GM21786 (cell line): ENCODE data around the gene HAND1.
A peak's percentile ranks its signal among the peaks of the same experiment; 100 is the strongest.

ENCODE experiments used
- ATAC-seq: cut with Tn5 transposase; IDR thresholded peaks from one replicate; pipeline ENCODE4 v1.9.1; 2021; ENCODE audit not compliant: unreplicated experiment

HAND1 gene

GRCh38 chr5:154461531-154461930, 16.5 kb downstream of the HAND1 start:
- no peak for ATAC-seq

DNA sequence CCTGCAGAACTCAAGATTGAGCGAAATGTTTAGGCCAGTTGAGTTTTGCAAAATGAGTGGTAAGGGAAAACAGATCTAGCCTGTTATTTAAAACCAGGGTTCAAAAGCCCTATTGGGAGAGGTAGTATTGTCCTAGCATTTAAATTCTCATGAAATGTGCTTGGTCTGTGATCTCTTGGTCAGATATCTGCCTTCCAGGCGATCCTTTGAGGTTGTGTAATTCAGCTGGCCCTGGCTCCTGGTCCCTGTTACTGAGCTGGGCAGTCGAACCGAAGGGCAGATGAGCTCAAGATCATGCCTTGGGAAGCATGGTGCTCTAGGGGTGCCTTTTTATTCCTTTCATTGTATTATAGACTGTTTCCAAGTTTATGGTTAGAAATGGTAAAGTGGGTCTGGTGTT, 17.9 kb downstream of the HAND1 start:
- no peak for ATAC-seq

DNA sequence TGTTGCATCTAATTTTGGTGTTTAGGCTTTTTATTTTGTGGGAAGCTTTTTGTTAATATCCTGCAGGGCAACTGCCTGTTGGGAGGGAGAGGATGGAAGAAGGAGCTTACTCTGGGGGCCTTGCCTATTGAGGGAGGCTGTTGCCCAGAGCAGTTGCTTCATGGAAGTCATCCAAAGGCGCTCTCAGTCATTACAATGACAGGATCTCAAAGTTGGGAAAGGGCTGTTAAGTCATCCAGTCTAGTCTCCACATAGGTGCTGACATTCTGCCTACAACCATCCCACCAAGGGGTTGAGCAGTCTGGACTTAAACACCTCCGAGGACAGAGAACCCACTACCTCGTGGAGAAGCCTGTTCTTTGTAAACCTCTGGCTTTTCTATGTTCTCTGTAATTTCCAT, 19.0 kb downstream of the HAND1 start:
- no peak for ATAC-seq

GRCh38 chr5:154456540-154456939, 21.5 kb downstream of the HAND1 start:
- no peak for ATAC-seq

GRCh38 chr5:154455585-154455984, 22.4 kb downstream of the HAND1 start:
- ATAC-seq: no peak

- ATAC-seq: no peak
Measured at GRCh38 chr5:154451957-154452356, 26.1 kb downstream of the HAND1 start.

DNA sequence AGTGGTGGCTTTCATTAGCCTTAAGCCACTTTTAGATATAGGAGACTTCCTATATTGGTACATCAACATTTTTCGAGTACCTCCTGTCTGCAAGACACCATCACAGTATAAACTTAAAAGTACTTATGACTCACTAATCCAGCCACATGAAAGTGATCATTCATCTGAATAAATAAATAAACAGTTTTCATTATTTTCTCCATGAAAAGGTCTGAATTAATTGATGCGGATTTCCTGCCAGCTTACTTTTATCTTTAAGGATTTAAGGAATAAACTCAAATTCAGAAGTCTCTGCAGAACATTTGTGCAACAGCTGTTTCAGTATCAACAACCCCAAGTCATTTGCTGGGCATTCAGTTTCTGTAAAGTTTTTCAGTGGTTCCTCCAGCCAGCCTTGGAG, 28.2 kb downstream of the HAND1 start:
- ATAC-seq: no peak

GRCh38 chr5:154447089-154447725, 30.8 kb downstream of the HAND1 start:
- no peak for ATAC-seq

GRCh38 chr5:154446195-154447088, 31.6 kb downstream of the HAND1 start:
- ATAC-seq: peak; percentile 9

- ATAC-seq: peak; percentile 91
Measured at GRCh38 chr5:154445422-154446194, 32.4 kb downstream of the HAND1 start, which contains the start of gene SAP30L. TSS of gene SAP30L (plus strand) at chr5:154445997. CDS start at chr5:154446605, 608 bp downstream.

- ATAC-seq: no peak
Measured at GRCh38 chr5:154444556-154445421, 33.2 kb downstream of the HAND1 start.

GRCh38 chr5:154442801-154443200, 35.2 kb downstream of the HAND1 start:
- no peak for ATAC-seq

DNA sequence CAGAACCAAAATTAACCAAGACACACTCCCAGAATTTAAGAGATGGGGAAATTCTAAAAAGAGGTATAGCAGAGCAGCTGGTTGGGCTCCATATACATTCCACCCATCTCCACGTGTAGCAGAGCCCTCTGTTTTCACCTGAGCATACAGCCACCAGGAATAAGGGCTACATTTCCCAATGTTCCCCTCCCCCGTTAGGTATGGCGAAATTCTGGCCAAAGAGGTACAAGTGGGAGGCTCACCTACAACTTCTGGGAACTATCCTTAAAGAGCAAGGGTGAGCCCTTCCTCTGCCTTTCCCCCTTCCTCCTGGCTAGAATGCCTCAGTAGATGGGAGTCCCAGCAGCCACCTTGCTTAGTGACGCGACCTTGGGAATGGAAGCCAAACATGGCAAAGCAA, 37.5 kb downstream of the HAND1 start:
- ATAC-seq: no peak

DNA sequence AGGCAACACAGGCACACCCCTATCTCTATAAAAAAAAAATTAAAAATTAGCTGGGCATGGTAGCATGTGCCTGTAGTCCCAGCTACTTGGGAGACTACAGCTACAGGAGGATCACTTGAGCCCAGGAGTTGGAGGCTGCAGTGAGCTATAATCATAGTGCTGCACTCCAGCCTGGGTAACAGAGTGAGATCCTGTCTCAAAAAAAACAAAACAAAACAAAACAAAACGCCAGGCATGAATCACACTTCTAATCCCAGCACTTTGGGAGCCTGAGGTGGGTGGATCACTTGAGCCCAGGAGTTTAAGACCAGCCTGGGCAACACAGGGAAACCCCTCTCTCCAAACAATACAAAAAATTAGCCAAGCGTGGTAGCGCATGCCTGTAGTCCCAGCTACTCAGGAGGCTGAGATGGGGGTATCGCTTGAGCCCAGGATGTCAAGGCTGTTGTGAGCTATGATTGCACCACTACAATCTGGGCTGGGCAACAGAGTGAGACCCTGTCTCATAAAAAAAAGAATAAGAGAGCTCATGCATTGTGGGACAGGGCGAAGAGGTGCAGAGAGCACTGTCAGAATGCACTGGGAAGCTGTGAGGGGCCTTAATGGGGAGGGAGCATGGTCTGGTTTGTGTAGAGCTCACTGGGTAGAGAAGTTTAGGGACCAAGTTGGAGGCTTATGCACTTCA, 40.6 kb downstream of the HAND1 start:
- no peak for ATAC-seq

DNA sequence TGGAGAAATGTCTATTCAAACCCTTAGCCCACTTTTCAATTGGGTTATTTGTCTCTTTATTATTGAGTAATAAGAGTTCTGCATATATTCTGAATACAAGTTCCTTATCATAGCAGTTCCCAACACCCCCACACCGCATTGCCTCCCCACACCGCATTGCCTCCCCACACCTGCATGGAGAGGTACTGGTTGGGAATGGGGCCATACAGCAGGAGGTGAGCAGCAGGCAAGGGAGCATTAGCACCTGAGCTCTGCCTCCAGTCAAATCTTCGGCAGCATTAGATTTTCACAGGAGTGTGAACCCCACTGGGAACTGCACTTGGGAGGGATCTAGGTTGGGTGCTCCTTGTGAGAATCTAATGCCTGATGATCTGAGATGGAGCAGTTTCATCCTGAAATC, 42.8 kb downstream of the HAND1 start:
- ATAC-seq: no peak

DNA sequence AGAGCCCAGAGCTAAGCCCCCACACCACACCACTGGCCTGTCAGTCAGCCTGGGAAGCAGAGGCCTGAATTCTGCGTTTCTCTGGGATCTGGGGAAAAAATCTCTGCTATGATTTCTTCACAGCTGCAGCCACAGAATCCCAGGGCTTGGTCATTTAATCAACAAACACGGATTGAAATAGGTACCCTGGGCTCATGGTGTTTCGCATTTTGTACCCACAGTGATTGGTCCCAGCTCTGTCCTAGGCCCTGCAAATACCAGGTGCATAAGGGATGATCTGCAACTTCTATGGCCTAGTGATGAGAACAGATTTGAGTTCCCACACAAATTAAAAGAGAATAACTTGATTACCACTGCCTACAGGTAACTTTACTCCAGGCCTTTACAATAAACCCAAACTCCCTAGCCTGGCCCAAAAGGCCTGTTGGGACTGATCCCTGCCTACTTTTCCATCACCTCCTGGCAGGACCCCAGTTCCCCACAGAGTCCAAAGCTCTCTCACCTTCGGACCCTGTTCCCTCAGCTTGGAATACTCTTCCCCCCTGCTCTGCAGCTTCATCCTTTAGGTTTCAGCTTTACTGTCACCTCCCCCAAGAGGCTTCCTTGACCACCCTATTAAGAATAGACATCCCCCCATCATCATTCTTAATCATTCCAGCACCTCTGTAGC, 46.9 kb downstream of the HAND1 start:
- no peak for ATAC-seq

DNA sequence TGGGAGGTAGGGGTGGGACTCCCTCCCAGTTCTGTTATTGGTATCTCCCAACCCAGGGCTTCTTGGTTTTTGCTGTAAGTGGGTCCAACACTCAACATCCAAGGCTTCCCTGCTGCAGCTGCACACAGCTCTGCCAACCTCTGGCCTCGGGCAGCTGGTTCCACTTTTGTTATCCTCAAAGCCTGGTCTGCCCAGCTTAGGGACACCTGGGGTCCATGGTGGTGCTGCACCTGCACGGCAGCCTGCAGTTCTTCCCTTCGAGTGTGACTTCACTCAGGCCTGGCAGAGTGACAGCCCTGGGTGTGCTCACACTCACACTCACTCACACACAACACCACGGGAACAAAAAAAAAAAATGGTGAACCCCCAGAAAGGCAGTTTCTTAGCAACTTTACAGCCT, 47.6 kb downstream of the HAND1 start:
- ATAC-seq: no peak

DNA sequence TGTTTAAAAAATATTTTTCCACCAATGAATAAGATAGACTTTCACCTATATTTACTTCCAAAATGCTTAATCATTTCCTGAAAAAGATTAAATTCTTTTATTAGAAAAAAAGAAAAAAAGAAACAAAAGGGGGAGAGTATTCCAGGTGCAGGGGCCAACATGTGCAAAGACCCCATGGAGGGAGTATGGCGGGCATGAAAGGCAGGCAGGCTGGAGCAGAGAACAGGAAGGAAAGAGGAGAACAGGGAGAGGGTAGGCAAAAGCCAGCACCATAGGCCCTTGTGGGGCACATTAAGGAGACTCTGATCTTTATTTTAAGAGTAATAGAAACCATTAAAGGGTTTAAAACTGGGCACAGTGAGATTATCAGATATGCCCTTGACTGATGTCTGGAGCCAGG, 48.7 kb downstream of the HAND1 start:
- no peak for ATAC-seq

DNA sequence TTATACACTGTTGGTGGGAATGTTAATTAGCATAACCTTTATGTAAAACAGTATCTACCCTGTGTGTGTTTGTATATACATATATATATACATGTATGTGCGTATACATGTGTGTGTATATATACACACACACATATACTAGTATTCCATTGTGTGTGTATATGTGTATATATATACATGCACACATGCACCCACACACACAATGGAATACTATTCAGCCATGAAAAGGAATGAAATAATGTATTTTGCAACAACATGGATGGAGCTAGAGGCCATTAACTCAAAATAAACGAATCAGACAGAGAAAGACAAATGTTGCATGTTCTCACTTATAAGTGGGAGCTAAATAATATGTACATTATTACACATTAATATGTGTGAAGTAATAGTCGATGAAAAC, 49.8 kb downstream of the HAND1 start:
- ATAC-seq: no peak
